GM19240 (cell line): ENCODE results near the gene TEAD4.

ENCODE experiments used
- DNase-seq: peaks from one replicate; pipeline ENCODE4 v3.0.0; 2011; ENCODE audit warnings: low spot score; ENCODE audit not compliant: insufficient read length

TEAD4 gene

GRCh38 chr12:3078086-3078820 lies 119.1 kb downstream of the TEAD4 start:
- DNase-seq = no peak

DNA sequence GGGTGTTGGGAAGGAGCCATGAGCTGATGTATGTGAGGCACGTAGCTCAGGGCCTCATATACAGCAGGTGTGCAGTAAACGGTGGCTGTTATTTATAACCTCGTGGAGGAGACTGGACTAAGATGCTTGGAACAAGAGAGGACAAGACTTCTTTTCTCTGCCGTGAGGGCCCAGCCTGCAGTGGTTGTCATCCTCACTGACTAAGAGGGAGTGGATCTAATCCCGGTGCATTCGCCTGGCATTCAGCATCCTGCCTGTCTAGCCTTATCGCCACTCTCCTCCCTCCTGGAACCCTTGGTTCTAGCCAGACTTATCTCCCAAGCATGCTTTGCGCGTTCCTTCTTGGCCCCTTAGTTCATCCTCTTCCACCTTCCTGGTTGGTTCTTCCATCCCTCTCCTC lies 121.9 kb downstream of the TEAD4 start:
- no peak for DNase-seq

GRCh38 chr12:3081886-3082285 lies 122.7 kb downstream of the TEAD4 start:
- no peak for DNase-seq

GRCh38 chr12:3083241-3083920 lies 124.2 kb downstream of the TEAD4 start:
- no peak for DNase-seq

GRCh38 chr12:3083921-3084347 lies 124.7 kb downstream of the TEAD4 start:
- DNase-seq = no peak

DNA sequence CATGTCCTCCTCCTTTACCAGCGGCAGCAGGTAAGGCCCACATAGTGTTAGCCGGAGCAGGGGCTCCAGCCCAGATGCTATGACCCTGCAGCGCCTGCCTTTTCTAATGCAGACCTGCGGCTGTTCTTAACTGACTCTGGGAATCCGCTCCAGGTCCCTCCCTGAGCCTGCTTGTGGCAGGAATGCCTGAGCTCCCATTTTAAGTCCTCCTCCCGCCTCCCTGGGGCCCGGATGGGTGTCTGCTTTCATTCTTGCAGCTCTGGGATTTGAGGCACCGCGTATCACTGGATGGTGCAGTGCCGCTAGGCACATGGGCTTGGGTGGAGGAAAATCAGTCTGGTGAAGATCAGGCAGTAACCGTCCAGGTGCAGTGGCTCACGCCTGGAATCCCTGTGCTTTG lies 125.5 kb downstream of the TEAD4 start:
- no peak for DNase-seq

DNA sequence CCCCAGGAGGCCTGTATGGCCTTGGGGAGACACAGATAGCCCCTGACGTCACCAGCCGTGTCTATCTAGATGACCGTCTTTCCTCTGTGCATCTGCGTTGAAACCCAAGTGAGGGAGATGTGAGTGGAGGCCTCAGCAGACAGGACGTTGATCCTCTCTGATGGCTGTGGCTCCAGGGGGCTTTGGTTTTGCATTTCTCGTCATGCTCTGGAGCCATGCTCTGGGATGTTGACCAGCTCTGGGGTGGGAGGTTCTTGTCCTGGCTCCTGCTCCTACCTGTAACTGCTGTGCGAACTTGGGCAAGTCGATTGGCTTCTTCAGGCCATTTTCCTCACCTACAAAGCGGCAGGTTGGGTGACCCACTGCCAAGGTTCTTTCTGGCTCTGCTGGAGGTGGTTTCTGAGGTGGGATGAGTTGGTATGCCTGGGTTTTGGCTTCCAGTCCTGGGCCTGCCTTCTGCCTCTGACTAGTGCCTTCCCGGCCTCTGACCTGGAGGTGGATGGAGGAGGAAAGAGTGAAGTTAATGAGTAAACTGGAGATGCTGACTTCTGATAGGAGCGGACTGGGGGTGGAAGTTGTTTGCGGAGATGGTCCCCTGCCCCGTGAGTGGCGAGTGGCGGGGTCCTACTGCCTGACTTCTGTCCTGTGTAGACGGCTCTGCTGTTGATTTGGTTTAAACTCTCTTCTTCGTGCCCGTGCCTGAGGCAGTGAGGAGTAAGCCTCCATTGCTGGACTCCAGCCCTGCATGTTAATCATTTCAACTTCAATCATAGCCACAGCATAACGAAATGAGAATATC lies 126.3 kb downstream of the TEAD4 start:
- DNase-seq = no peak

DNA sequence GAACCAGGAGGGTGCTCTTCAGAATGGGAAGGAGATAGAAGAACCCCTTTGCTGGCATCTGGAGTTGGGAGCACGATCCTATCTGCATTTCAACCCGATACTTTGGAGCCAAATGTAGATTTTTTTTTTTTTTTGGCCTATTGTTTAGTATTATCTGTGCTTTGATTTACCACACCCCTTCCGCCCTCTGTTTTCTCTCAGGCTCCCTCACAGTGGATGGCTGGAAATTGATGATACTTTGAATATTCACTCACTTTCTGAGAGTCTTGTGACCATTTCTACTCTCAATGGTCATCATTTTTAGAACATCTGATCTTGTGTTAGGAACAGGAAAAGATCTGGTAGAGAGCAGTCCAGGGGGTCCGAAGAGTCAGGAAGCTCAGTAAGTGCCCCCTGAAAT lies 127.0 kb downstream of the TEAD4 start:
- DNase-seq = no peak

- no peak for DNase-seq
Observed at GRCh38 chr12:3086729-3087323, 127.6 kb downstream of the TEAD4 start.

GRCh38 chr12:3087758-3088650 lies 128.8 kb downstream of the TEAD4 start:
- no peak for DNase-seq

- no peak for DNase-seq
Observed at GRCh38 chr12:3089588-3089987, 130.4 kb downstream of the TEAD4 start.
